ENCODE data around the gene PHF21B. TPM values are rescaled to one million over a fixed set of nuclear protein-coding genes. Genes with fewer than 3 reads are reported as not detected.
A peak's percentile ranks its signal among the peaks of the same experiment; 100 is the strongest.

PHF21B gene
- total RNA-seq, 1 donor from 2014 or later = 113 TPM

DNA sequence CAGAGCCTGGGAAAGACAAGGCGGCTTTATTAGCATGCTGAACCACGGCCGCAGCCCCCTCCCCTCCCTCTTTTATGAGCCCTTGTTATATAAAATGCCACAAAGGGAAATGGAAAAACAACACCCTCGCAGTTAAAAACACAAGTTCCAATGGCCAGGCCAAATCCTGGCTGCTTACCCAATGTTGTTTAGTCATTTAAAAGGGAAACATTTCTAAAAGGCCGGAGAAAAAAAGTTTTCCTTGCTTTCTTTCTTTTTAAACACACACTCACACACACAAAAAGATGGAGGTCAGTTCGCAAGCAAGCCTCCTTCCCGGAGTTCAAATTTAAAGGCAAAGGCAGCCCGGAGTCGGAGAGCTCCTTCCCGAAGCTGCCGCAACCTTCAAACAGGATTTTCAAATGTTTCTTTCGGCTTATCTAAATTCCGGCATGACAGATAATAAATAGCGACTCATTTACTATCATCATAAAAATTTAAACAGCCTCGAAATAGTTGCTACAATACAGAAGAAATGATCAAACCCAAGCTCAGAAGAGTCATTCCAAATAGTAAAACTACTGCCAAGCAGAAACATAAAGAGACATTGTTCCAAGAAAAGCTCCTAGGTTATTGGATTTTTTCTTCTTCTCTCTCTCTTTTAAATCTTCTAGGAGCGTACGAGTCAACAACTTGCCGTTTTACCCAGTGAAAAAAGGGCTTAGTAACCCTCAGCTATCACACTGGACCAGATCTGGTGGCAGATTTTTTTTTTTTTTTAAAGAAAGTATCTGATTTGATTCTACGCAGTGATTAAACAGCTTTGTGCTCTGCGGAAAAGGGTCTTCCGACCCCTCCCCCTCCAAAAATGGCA lies 3.5 kb downstream of the PHF21B start:
- peaks cover 17% of the 10 kb centered on the region for H3K9me3 Mint-ChIP-seq (ENCODE audit: unreplicated experiment)
- DNase-seq = no peak
- H3K27ac Mint-ChIP-seq (ENCODE audit: unreplicated experiment) = peak overlapping the region; percentile 73
- TF ChIP-seq, protein P1, sequence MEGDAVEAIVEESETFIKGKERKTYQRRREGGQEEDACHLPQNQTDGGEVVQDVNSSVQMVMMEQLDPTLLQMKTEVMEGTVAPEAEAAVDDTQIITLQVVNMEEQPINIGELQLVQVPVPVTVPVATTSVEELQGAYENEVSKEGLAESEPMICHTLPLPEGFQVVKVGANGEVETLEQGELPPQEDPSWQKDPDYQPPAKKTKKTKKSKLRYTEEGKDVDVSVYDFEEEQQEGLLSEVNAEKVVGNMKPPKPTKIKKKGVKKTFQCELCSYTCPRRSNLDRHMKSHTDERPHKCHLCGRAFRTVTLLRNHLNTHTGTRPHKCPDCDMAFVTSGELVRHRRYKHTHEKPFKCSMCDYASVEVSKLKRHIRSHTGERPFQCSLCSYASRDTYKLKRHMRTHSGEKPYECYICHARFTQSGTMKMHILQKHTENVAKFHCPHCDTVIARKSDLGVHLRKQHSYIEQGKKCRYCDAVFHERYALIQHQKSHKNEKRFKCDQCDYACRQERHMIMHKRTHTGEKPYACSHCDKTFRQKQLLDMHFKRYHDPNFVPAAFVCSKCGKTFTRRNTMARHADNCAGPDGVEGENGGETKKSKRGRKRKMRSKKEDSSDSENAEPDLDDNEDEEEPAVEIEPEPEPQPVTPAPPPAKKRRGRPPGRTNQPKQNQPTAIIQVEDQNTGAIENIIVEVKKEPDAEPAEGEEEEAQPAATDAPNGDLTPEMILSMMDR (IDR thresholded peaks at IDR 0.05; ENCODE audit: partially characterized antibody, unreplicated experiment) = no peak
- no peaks in the 10 kb centered on the region for H3K36me3 Mint-ChIP-seq (ENCODE audit: unreplicated experiment)
- peak overlapping the region; percentile 83 for H3K4me3 Mint-ChIP-seq (ENCODE audit: unreplicated experiment)
- H3K27me3 Mint-ChIP-seq (ENCODE audit: unreplicated experiment) = peaks cover 14% of the 10 kb centered on the region
- H3K4me1 Mint-ChIP-seq (ENCODE audit: low read depth, unreplicated experiment) = peaks cover 33% of the 10 kb centered on the region

DNA sequence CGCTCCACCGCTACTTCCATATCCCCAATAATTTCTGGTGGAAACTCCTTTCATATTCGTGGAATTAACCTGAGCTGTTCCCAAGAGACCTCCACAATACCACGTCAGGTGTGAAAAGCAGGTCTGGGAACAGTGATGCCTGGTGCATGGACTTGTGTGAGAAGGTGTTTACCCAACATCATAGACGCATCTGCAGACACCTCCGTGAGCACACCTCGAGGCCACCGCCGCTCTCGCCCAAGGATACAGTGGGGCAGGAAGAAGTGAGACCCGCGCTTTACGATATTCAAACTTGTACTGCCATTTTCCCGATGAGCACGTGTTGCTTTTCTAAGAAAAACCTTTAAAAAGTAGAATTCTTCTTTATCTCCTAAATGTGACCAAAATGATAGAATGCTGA lies 8.2 kb downstream of the PHF21B start:
- Mint-ChIP-seq H3K27me3 (ENCODE audit: unreplicated experiment) (peaks cover 5% of the 10 kb centered on the region), H3K9me3 (ENCODE audit: unreplicated experiment) (peaks cover 10% of the 10 kb centered on the region)

DNA sequence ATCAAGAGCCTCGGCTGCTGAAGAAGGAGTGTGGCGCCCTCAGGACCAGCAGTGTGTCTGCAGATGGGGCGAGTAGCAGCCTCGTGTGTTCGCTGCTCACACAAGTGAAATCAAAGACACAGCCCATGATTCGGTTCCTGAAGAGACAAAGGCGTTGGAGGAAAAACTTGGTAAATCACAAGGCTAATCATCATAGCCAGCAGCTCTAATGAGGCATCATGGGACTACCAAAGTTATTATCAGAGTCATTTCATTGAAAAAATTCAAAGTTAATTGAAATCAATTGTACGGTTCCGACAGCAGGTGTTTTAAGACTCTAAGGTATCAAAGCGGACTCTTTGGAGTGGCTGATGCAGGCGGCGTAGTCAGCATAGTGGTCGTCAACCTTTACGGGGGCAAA lies 9.5 kb downstream of the PHF21B start:
- peaks cover 5% of the 10 kb centered on the region for H3K9me3 Mint-ChIP-seq (ENCODE audit: unreplicated experiment)
- peaks cover 4% of the 10 kb centered on the region for H3K36me3 Mint-ChIP-seq (ENCODE audit: unreplicated experiment)
- H3K27ac Mint-ChIP-seq (ENCODE audit: unreplicated experiment) = no peak overlapping the region
- H3K4me3 Mint-ChIP-seq (ENCODE audit: unreplicated experiment) = no peak overlapping the region
- peaks cover 49% of the 10 kb centered on the region for H3K4me1 Mint-ChIP-seq (ENCODE audit: low read depth, unreplicated experiment)
- TF ChIP-seq, protein P1 (IDR thresholded peaks at IDR 0.05; ENCODE audit: partially characterized antibody, unreplicated experiment) = no peak
- peaks cover 5% of the 10 kb centered on the region for H3K27me3 Mint-ChIP-seq (ENCODE audit: unreplicated experiment)
- DNase-seq = no peak

More for the DNA sequence above, 8.2 kb downstream of the PHF21B start:
- no peak overlapping the region for H3K4me3 Mint-ChIP-seq (ENCODE audit: unreplicated experiment)
- DNase-seq = no peak
- TF ChIP-seq, protein P1 (IDR thresholded peaks at IDR 0.05; ENCODE audit: partially characterized antibody, unreplicated experiment) = no peak
- peaks cover 4% of the 10 kb centered on the region for H3K36me3 Mint-ChIP-seq (ENCODE audit: unreplicated experiment)
- H3K4me1 Mint-ChIP-seq (ENCODE audit: low read depth, unreplicated experiment) = peaks cover 54% of the 10 kb centered on the region
- H3K27ac Mint-ChIP-seq (ENCODE audit: unreplicated experiment) = no peak overlapping the region

DNA sequence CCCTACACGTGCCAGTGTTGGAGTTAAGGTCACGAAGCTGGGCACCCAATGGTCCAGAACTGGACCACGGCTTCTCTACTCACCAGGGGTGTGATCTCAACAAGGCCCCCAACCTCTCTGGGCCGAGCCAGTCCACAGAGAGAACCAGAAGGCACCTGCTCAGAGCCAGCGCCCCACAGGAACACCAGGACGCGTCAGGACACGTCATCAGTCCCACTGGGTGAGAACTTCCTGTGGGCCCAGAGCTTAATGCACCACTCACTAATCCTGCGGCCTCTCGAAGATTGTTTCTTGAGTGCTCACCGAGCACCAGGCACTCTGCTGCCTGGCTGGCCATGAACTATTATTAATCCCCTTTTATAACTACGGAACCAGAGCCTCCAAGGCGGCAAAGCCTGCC lies 10.1 kb downstream of the PHF21B start:
- Mint-ChIP-seq H3K27ac (ENCODE audit: unreplicated experiment) (no peak overlapping the region), H3K36me3 (ENCODE audit: unreplicated experiment) (peaks cover 4% of the 10 kb centered on the region), H3K9me3 (ENCODE audit: unreplicated experiment) (peaks cover 5% of the 10 kb centered on the region), H3K4me3 (ENCODE audit: unreplicated experiment) (no peak overlapping the region), H3K27me3 (ENCODE audit: unreplicated experiment) (peaks cover 5% of the 10 kb centered on the region), H3K4me1 (ENCODE audit: low read depth, unreplicated experiment) (peaks cover 51% of the 10 kb centered on the region)
- TF ChIP-seq, protein P1 (IDR thresholded peaks at IDR 0.05; ENCODE audit: partially characterized antibody, unreplicated experiment) = no peak
- no peak for DNase-seq

DNA sequence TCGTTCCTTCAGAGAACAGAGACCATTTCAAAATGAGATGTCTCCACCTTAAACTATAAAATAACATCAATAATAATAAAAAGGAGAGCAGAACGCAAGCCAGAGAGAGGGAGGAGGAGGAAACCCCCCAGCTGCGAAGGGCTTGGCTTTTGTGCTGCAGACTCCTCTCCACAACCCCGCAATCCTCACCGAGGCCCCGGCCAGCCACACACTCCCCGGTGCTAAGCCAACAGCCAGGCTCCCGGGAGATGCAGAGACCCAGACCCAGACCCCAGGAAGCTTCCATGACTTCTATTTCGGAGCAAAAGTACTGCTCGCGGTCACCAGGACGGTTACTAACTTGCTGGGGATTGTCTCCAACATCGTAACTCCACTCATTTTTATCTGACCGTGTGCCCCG lies 10.6 kb downstream of the PHF21B start:
- peaks cover 4% of the 10 kb centered on the region for H3K36me3 Mint-ChIP-seq (ENCODE audit: unreplicated experiment)
- no peak overlapping the region for H3K27ac Mint-ChIP-seq (ENCODE audit: unreplicated experiment)
- no peak for DNase-seq
- H3K4me3 Mint-ChIP-seq (ENCODE audit: unreplicated experiment) = peak overlapping the region; percentile 40
- peaks cover 48% of the 10 kb centered on the region for H3K4me1 Mint-ChIP-seq (ENCODE audit: low read depth, unreplicated experiment)
- H3K9me3 Mint-ChIP-seq (ENCODE audit: unreplicated experiment) = peaks cover 5% of the 10 kb centered on the region
- TF ChIP-seq, protein P1 (IDR thresholded peaks at IDR 0.05; ENCODE audit: partially characterized antibody, unreplicated experiment) = no peak
- peaks cover 7% of the 10 kb centered on the region for H3K27me3 Mint-ChIP-seq (ENCODE audit: unreplicated experiment)

All from glutamatergic neuron (in vitro differentiated cells).